CD4-positive, alpha-beta T cell (primary cell): ENCODE data around the gene WDFY3. TPM values are rescaled to one million over a fixed set of nuclear protein-coding genes. Genes with fewer than 3 reads are reported as not detected.

Source experiments
- ATAC-seq: fragments of 200-7000 bp; cut with Tn5 transposase; one replicate; pipeline ENCODE4 v1.10.0; 2022; ENCODE audit warnings: mild to moderate bottlenecking; ENCODE audit not compliant: poor library complexity
- CTCF ChIA-PET: fragments of 350-600 bp; sonication (Branson Sonifier 250); formaldehyde crosslinking; loops from one replicate; lab custom pipeline; 2021; ENCODE audit warnings: antibody characterized with exemption, inconsistent platforms; lab: Charles Lee
- POLR2A ChIA-PET: fragments of 350-600 bp; sonication (Branson Sonifier 250); formaldehyde crosslinking; loops from one replicate; lab custom pipeline; 2021; ENCODE audit warnings: antibody characterized with exemption, inconsistent platforms; lab: Charles Lee
- DNase-seq, 14 experiments: peaks; one replicate each; pipeline ENCODE4 v3.0.0-alpha.2; 2013 to 2020; ENCODE audit warnings: mixed read lengths in 2 of 14
- H3K27ac ChIP-seq, 2 donors: one replicate each; pipeline versions ENCODE4 v1.5.1 to v1.7.0; 2013; ENCODE audit warnings: low read length in 2 of 2, low read depth in 1 of 2, mild to moderate bottlenecking in 1 of 2
- H3K27me3 ChIP-seq, 2 experiments: 1 replicate in 1 of 2; 2 replicates in 1 of 2; pipeline versions ENCODE4 v1.6.1 to v1.7.0; 2013; ENCODE audit warnings: low read length in 2 of 2, control low read depth in 1 of 2, mild to moderate bottlenecking in 1 of 2, moderate library complexity in 1 of 2; ENCODE audit not compliant: insufficient read depth in 2 of 2, control insufficient read depth in 1 of 2
- H3K36me3 ChIP-seq: one replicate; pipeline ENCODE4 v1.6.1; 2013; ENCODE audit warnings: low read length, control low read depth; ENCODE audit not compliant: insufficient read depth
- H3K4me1 ChIP-seq: one replicate; pipeline ENCODE4 v1.6.1; 2013; ENCODE audit warnings: low read length, control low read depth; ENCODE audit not compliant: insufficient read depth
- H3K4me3 ChIP-seq: one replicate; pipeline ENCODE4 v1.5.1; 2013; ENCODE audit warnings: mild to moderate bottlenecking, low read length, moderate library complexity
- H3K9me3 ChIP-seq, 2 experiments: 1 replicate in 1 of 2; 2 replicates in 1 of 2; pipeline versions ENCODE4 v1.6.1 to v1.7.0; 2013; ENCODE audit warnings: low read length in 2 of 2, mild to moderate bottlenecking in 2 of 2, control low read depth in 1 of 2, moderate library complexity in 1 of 2; ENCODE audit not compliant: control insufficient read depth in 1 of 2, insufficient read depth in 1 of 2
- H3K27ac Mint-ChIP-seq: one replicate; pipeline ENCODE4 v1.8.0; 2020; ENCODE audit warnings: mixed read lengths
- H3K27me3 Mint-ChIP-seq: one replicate; pipeline ENCODE4 v1.8.0; 2021; ENCODE audit warnings: mixed read lengths
- H3K36me3 Mint-ChIP-seq: one replicate; pipeline ENCODE4 v1.8.0; 2021; ENCODE audit warnings: low read depth, mixed read lengths
- H3K4me1 Mint-ChIP-seq: one replicate; pipeline ENCODE4 v1.8.0; 2021; ENCODE audit warnings: low read depth, mixed read lengths
- H3K4me3 Mint-ChIP-seq: one replicate; pipeline ENCODE4 v1.8.0; 2020; ENCODE audit warnings: mild to moderate bottlenecking, mixed read lengths
- H3K9me3 Mint-ChIP-seq: one replicate; pipeline ENCODE4 v1.8.0; 2020; ENCODE audit warnings: mixed read lengths
- CTCF ChIP-seq: fragments of 200-600 bp; IDR thresholded peaks from one replicate; pipeline ENCODE4 v1.8.0; 2022; ENCODE audit warnings: antibody characterized with exemption, mild to moderate bottlenecking
- intact Hi-C, 2 experiments: fragments of 100-400 bp; cut with DNase I in 1 of 2; cut with micrococcal nuclease in 1 of 2; formaldehyde crosslinking; loops; one replicate each; pipeline versions ENCODE4 v1.15.1 to v1.9.0; 2023 to 2025; cut with DNase I, micrococcal nuclease
- total RNA-seq, 174 experiments: library from RNA in 2 of 174; stranded (reverse) in 2 of 174; gene quantifications; one replicate each; pipeline ENCODE4 v1.2.3 and lab custom pipeline; 2021 to 2026

The WDFY3 gene
- total RNA-seq, 2 experiments from 2014 or later: 0.60 to 0.75 TPM

- no peaks in the 10 kb centered on the region for H3K36me3 Mint-ChIP-seq
- intact Hi-C loops: no loop called here
- peaks cover 0 to 14% of the 10 kb centered on the region in 2 experiments for H3K9me3 ChIP-seq
- H3K4me1 ChIP-seq: no peaks in the 10 kb centered on the region
- ChIA-PET CTCF (no interaction called here), POLR2A (interaction anchor here (1.0 kb wide), 1 partner anchor 11 kb away, joined by 3 read pairs; no protein-coding TSS in a partner anchor)
- peaks cover 4% of the 10 kb centered on the region for H3K27me3 Mint-ChIP-seq
- H3K9me3 Mint-ChIP-seq: peaks cover 9% of the 10 kb centered on the region
- no peaks in the 10 kb centered on the region for H3K27me3 ChIP-seq
- ATAC-seq (no peak), DNase-seq (no peak)
- no peak overlapping the region for H3K4me3 Mint-ChIP-seq
- H3K4me1 Mint-ChIP-seq: no peaks in the 10 kb centered on the region
- no peaks in the 10 kb centered on the region for H3K36me3 ChIP-seq
- no peak overlapping the region for H3K27ac ChIP-seq
- no peak overlapping the region for H3K27ac Mint-ChIP-seq
- TF ChIP-seq CTCF: no peak
- H3K4me3 ChIP-seq: no peak overlapping the region
These were observed 305.1 kb downstream of the WDFY3 start for GRCh38 chr4:84661191-84661939.

- ATAC-seq (no peak), DNase-seq (no peak)
- Histone ChIP-seq H3K27me3 (no peaks in the 10 kb centered on the region), H3K4me1 (no peaks in the 10 kb centered on the region), H3K4me3 (no peak overlapping the region), H3K9me3 (peaks cover 0 to 14% of the 10 kb centered on the region in 2 experiments), H3K27ac (no peak overlapping the region), H3K36me3 (no peaks in the 10 kb centered on the region)
- POLR2A ChIA-PET: no interaction called here
- Mint-ChIP-seq H3K4me1 (no peaks in the 10 kb centered on the region), H3K27ac (no peak overlapping the region), H3K36me3 (no peaks in the 10 kb centered on the region), H3K9me3 (peaks cover 9% of the 10 kb centered on the region), H3K4me3 (no peak overlapping the region), H3K27me3 (peaks cover 4% of the 10 kb centered on the region)
- intact Hi-C loops: no loop called here
- TF ChIP-seq CTCF: no peak
- CTCF ChIA-PET: no interaction called here
These were observed 305.9 kb downstream of the WDFY3 start for GRCh38 chr4:84660606-84661005.

- ChIA-PET CTCF (no interaction called here), POLR2A (no interaction called here)
- Mint-ChIP-seq H3K36me3 (no peaks in the 10 kb centered on the region), H3K27me3 (peaks cover 4% of the 10 kb centered on the region), H3K9me3 (peaks cover 6% of the 10 kb centered on the region), H3K27ac (no peak overlapping the region), H3K4me1 (no peaks in the 10 kb centered on the region), H3K4me3 (no peak overlapping the region)
- Histone ChIP-seq H3K36me3 (no peaks in the 10 kb centered on the region), H3K27me3 (no peaks in the 10 kb centered on the region), H3K4me1 (no peaks in the 10 kb centered on the region), H3K27ac (no peak overlapping the region), H3K9me3 (no peaks in the 10 kb centered on the region), H3K4me3 (no peak overlapping the region)
- DNase-seq (no peak), ATAC-seq (no peak)
- intact Hi-C loops: no loop called here
- no peak for TF ChIP-seq CTCF
These were observed 314.0 kb downstream of the WDFY3 start for GRCh38 chr4:84652478-84652877.
